SK-MEL-5 (cell line): ENCODE results near the gene ACSM4. TPM values are rescaled to one million over a fixed set of nuclear protein-coding genes. Genes with fewer than 3 reads are reported as not detected.
A peak's percentile ranks its signal among the peaks of the same experiment; 100 is the strongest.
"Not testable (repeated sequence)": the region's sequence is repeated elsewhere in the genome, so short reads cannot be mapped to it uniquely, and the experiment has no call there.

Experiments used
- DNase-seq: peaks from one replicate; pipeline ENCODE4 v3.0.0-alpha.2; 2016; ENCODE audit warnings: low read depth, low spot score
- in situ Hi-C: cut with HindIII; loops from 2 replicates; pipeline ENCODE4 v1.10.0; 2016; ENCODE audit warnings: low sequenced_read_pairs, high pct_unique_total_duplicates, low pct_unique_long_range_greater_than_20kb
- total RNA-seq: library from RNA; depleted of rRNA; stranded (reverse); fragments of >200 nt; shearing (Covaris generic); gene quantifications from 2 replicates; pipeline ENCODE4 v1.2.3, GENCODE V29; 2014

ACSM4 gene
- total RNA-seq, 1 experiment from 2014 or later, result not detected

DNA sequence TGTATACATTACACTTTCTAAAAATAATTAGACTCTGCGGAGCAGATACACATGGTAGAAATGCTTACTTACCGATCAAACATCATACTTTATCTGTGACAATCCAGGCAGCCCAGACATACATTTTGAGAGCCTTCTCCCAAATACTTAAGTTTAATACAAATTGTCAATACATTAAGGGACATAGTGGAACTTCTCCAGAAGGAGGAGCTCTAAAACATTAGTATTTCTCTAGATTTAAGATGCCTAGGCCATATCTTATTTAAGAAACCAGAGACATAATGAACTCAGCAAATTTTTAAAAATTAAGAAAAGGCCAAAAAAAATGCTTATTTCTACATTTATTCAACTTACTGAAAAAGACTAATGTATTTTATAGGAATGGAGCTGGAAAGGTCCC, 16.1 kb downstream of the ACSM4 start:
- peak; percentile 30 for DNase-seq
- in situ Hi-C loops, result no loop called here

DNA sequence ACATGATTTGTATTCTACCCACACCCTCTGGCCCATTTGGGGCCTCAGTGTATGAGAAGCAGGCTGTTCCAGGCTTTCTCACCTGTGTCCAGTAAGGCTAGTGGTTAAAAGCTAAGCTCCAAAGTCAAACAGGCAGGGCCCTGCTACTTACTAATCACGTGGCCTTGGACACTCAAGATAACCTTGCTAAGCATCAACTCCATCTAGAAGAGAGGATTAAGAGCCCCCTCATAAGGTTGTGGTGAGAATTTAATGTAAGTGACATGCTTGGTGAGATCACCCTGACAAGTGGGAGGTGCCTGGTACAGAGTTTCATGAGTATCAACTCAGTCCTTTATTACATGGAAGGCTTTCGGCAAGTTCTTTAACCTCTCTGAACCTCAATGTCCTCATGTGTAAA, 17.8 kb downstream of the ACSM4 start:
- DNase-seq, result no peak
- in situ Hi-C loops, result no loop called here

DNA sequence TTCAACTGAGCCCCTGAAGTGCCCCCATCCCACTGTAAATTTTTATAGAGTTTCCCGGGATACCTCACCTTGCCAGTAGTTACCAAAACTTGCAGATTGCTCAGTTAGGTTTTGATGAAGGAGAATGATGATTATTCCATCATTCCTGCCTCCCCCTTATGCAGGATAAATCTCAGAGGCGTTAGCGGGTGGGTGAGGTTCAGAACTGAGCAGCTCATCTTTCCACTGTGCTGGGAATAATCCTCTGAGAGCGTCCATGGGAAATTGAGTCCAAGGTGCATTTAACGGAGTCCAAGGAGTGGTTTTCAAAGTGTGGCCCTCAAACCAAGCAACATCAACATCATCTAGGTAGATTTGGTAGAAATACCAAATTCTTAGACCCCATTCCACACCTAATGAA, 18.7 kb downstream of the ACSM4 start:
- no peak for DNase-seq
- in situ Hi-C loops, result no loop called here

DNA sequence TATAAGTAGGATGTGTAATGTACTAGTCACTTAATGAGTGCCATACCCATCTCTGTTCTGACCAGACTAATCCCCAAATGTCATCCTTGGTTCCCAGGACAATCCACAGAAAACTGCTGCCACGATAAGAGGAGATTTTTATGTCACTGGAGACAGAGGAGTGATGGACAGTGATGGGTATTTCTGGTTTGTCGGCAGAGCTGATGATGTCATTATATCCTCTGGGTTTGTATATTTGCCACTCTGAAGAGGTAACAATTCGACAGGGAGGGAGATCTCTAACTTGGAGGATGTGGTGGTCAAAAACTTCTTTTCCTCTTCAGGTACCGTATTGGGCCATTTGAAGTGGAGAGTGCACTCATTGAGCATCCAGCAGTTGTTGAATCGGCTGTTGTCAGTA, 20.3 kb downstream of the ACSM4 start:
- no peak for DNase-seq
- in situ Hi-C loops, result no loop called here

DNA sequence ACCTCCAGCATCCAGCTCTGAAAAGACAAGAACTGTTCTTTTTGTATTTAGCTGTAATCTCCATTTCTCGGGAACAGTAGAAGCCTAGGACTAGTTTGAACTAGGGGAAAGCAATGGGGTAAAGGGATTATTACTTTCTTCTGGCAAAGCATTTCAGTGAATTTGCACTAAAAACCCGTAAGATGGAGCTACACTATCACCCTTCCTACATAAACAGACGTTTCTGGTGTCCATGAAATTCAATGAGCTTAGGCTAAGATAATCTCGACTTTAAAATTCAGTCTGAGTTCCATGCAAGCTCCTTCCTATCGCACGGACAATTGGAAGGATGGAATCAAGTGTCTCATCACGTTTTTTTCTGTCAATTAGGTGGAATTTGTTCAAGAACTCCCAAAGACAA, 24.0 kb downstream of the ACSM4 start:
- DNase-seq, result peak; percentile 5

DNA sequence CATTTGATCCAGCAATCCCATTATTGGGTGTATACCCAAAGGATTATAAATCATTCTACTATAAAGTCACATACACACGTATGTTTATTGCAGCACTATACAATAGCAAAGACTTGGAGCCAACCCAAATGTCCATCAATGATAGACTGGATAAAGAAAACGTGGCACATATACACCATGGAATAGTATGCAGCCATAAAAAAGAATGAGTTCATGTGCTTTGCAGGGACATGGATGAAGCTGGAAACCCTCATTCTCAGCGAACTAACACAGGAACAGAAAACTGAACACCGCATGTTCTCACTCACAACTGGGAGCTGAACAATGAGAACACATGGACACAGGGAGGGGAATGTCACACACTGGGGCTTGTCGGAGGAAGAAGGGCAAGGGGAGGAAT, 33.9 kb downstream of the ACSM4 start:
- DNase-seq, in situ Hi-C loops: not testable (repeated sequence)

More for the DNA sequence above, 24.0 kb downstream of the ACSM4 start:
- in situ Hi-C loops, result no loop called here

DNA sequence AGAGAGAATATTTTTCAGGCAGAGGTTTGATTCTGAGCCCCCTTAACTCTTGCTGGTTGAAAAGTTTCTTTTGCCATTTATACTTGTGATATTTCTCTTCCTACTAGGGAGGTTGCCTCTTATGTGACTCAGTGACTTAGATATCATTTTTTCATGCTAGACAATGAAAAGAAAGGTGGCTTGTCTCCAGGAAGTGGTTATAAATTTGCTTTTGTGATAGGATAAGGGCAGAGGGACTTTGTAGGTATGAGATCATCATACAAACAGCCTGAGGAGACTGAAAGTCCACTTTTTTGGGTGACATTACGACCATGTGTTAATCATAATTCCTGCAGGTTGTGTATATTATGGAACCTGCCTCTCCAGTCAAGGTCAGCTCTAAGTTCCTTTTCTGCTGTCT, 35.8 kb downstream of the ACSM4 start:
- DNase-seq, result no peak
- in situ Hi-C loops, result no loop called here

DNA sequence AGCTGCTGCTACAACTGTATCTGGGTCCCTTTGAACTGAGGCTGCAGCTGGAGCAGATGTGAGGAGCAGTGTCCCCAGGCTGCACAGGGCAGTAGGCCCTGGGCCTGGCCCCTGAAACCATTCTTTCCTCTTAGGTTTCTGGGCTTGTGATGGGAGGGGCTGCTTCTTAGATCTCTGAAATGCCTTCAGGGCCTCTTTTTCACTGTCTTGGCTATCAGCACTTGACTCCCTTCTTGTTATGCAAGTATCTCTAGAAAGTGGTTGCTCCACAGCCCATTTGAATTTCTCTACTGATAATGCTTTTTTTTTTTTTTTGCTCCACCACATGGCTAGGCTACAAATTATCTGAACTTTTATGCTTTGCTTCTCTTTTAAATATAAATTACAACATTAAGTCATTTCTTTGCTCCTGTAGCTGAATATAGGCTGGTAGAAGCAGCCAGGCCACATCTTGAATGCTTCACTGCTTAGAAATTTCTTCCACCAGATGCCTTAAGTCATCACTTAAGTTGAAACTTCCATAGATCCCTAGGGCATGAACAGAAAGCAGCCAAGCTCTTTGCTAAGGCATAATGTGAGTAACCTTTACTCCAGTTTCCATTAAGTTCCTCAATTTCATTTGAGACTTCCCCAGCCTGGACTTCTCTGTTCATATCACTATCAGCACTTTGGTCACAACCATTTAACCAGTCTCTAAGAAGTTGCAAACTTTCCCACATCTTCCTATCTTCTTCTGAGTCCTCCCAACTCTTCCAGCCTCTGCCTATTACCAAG, 41.1 kb downstream of the ACSM4 start:
- DNase-seq, result no peak
- in situ Hi-C loops, result no loop called here

DNA sequence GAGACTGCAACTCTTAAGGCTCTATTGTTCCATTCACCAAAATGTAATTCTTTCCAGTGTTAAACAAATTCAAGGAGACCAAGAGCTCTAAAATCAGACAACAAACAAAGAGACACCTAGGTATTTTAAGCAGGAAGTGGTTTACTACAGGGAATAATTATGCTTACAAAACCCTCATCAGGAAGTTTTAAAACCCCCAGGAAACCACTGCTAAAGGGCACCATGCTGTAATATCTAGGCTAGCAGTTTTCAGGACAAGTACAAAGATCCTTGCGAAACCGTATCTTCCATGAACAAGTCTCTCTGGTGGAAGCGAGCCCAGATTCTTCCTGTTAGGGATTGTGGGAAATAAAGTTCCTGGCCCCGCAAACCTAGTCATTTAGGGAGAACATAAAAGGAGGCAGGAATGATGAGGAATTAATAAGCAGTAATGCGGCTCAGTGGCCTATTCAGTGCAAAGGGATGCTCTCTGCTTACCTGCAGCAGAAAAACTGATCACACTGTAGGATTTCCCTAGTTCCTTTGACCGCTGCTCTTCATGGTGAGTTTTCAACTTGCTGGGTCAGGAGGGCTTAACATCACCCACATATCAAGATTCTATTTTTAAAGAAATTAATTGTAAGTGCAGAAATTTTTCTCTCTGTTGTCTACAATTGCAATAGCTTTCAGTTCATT, 42.8 kb downstream of the ACSM4 start:
- DNase-seq, result no peak
- in situ Hi-C loops, result no loop called here

DNA sequence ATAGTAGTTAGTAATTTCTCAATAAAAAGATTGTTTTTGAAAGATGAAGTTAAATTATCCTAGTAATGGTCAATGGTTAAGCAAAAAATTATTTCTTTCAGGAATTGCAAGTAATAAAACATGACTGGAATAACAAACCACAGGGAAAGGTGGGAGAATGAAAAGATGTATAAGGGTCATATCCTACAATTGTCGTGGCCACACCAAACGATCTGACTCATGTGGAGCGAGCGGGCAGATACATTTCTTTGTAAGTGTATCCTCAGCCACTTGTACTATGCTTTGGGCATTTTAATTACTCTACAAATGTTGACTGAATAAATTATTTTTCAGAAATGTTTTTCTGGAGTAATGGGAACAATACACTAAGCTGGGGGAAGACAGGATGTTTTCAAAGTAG, 45.5 kb downstream of the ACSM4 start:
- in situ Hi-C loops, result no loop called here
- DNase-seq, result no peak

DNA sequence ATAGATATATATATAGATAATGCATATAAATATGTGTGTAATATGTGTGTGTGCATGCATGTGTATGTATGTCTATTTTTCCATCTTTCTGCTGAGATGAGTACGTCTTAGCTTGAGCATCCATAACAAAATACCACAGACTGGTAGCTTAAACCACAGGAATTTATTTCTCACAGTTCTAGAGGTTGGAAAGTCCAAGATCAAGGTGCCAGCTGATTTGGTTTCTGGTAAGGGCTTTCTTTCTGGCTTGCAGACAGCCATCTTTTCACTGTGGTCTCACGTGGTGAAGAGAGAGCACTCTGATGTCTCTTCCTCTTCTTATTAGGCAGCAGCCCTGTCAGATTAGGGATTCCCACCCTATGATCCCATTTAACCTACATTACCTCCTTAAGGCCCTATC, 47.3 kb downstream of the ACSM4 start:
- DNase-seq, result no peak
- in situ Hi-C loops, result no loop called here

DNA sequence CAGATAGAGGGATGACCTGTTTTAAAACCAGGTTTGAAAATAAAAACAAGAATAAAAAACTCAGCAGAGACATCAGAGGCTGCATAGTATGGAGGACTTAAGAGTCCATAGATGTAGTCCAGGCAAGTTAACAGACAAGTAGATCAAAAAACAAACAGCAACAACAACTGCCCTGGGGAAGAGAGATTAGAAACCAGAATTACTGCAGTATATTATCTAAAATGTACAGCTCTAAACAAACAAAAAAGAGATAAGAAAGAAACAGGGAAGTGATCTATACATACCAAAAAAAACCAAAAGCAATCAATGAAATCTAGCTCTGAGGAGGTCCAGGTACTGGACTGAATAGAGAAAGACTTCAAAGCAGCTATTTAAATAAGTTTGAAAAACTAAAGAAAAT, 48.8 kb downstream of the ACSM4 start:
- in situ Hi-C loops, result no loop called here
- no peak for DNase-seq

DNA sequence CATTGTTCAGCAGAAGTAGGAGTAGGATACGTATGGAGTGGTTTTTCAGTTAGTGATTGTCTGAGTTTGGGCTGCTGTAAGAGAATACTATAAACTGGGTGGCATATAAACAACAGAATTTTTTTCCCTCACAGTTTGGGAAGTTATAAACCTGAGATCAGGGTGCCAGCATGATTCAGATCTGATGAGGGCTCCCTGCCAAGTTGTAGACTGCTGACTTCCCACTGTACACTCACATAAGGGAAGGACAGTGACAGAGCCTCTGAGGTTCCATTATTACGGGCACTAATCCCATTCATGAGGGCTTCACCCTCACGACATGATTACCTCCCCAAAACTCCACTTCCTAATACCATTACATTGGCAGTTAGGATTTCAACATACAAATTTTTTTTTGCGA, 50.7 kb downstream of the ACSM4 start:
- no peak for DNase-seq

DNA sequence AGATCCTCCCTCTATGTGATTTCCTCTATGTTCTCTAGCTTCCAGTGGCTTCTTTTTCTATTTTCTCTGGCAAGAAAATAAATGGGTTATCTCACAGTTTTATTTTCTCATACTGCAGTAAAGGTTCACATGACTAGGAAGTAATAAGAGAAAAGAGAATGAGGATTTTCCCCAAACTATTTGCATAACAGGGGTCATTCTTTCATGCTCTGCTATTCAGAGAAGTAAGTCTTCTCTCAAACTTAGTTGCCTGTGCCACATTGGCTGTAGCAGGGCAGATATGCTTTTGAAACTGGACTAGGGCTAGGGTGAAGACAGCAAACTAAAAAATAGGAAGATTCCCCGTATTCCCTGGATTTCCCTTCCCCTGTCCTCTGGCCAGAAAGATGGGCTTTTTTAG, 57.4 kb downstream of the ACSM4 start:
- no peak for DNase-seq
- in situ Hi-C loops, result no loop called here

More for the DNA sequence above, 50.7 kb downstream of the ACSM4 start:
- in situ Hi-C loops, result no loop called here

DNA sequence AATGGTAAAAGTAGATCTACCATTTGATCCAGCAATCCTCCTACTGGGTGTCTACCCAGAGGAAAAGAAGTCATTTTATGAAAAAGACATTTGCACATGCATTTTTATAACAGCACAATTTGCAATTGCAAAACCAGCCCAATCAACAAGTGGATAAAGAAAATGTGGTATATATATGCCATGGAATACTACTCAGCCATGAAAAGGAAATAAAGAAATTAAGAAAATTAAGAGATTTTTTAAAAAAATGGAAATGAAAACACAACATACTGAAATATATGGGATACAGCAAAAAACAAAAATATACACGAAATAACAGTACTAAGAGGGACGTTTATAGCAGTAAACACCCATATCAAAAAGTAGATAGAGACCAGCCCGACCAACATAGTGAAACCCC, 58.9 kb downstream of the ACSM4 start:
- no peak for DNase-seq
- in situ Hi-C loops, result no loop called here

DNA sequence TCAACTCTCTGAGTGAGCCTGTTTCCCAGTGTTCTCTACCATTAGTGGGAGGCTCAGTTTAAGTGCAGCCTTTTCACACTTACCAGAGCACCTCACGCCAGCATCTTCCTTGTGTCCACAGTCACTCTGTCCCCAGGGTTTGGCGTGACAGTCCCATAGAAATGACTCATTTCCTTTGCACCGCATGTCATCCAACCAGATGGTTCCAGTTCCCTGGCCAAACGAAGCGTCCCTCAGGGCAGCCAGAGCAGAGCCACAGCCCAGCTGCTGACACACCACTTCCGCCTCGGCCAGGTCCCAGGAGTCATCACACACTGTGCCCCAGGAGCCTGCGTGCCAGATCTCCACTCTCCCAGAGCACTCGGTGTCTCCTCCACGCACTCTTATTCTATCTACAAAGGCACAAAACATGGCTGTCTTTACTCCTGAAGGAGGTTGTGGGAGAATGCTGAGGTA, 65.4 kb downstream of the ACSM4 start:
- DNase-seq, result no peak
- in situ Hi-C loops, result no loop called here

DNA sequence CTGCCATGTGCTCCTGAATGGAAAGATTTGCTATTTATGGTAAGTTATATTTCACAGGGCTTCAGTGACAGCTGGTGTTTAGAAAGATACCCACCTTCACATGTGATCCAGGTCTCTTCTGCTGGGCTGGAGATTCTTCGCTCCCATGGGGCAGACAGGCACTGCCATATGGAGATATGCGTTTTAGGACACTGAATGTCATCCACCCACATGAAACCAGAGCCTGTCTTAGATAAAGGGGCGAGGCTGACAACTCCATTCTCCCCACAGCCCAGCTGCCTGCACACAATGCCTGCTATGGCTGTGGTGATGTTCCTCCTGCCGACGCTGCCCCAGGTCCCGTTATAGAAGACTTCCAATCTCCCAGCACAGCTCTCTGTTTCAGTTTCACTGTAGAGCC, 69.4 kb downstream of the ACSM4 start:
- no peak for DNase-seq
- in situ Hi-C loops, result no loop called here

DNA sequence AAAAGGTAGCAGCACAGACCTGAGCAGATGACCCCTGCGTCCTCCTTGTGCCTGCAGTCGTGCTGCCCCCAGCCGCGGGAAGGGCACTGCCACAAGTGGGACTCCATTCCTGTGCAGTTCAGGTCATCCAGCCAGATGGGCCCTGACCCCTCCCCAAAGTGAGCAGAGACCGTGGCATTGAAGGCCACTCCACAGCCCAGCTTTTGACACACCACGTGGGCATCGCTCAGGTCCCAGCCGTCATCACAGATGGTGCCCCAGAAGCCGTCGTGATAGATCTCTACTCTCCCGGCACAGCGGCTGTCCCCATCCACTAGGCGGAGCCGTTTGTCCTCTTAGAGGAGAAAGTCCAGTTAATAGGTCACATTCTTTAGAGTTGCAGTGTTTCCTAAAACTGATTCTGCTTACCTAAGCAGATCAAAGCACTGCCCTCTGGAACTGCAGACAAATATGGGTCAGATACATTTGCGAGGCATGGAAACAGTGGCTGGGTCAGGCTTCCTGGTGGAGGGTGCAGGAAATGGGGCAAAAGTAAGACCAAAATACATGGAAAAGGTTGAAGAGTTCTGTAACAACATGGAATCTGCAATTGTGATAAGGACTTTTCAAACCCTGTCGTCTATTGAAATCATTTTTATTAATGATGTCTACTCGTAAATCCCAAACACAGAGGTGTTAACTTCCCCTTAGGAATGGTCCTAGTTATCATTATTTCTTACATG, 70.7 kb downstream of the ACSM4 start:
- in situ Hi-C loops, result no loop called here
- peak; percentile 71 for DNase-seq

DNA sequence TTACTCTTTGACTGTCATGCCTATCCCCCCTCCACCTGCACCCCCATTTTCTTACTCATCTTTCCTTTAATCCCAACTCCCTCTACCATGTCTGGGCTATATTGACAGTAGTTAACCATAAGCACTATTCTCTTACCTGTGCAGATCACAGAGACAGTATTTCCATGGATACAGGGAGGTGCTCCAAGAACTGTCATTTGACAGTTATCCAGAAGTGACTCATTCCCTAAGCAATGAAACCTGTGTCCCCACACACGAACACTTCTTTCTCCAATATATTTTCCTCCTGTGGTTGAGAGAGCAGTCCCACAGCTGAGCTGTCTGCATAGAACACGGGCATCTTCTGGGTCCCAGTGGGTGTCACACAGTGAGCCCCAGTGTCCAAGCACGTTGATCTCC, 71.3 kb downstream of the ACSM4 start:
- no peak for DNase-seq
- in situ Hi-C loops, result no loop called here
